ENCODE measurements around the gene IGHMBP2. TPM values are rescaled to one million over a fixed set of nuclear protein-coding genes. Genes with fewer than 3 reads are reported as not detected.

Gene IGHMBP2
- total and polyA plus RNA-seq, 2 experiments from 2014 or later, result 14.3 to 27.7 TPM

DNA sequence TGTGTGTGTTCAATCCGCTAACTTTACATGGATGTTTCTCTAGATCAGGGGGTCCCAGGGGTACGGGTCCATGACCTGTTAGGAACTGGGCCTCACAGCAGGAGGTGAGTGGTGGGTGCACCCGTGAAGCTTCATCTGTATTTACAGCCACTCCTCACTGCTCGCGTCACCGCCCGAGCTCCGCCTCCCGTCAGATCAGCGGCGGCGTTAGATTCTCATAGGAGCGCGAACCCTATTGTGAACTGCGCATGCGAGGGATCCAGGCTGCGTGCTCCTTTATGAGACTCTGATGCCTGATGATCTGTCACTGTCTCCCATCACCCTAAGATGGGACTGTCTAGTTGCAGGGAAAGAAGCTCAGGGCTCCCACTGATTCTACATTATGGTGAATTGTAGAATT is 45.2 kb downstream of the IGHMBP2 start:
- Histone ChIP-seq H4K20me1 (replicated peaks; ENCODE audit: insufficient read depth) (no peaks in the 10 kb centered on the region), H3K4me3 (no peak overlapping the region), H2AFZ (no peak overlapping the region), H3K79me2 (replicated peaks; ENCODE audit: insufficient read depth) (no peaks in the 10 kb centered on the region), H3K36me3 (ENCODE audit: insufficient read depth) (no peaks in the 10 kb centered on the region), H3K4me2 (no peak overlapping the region), H3F3A (replicated peaks; ENCODE audit: low read depth) (no peaks in the 10 kb centered on the region), H3K27ac (ENCODE audit: low read depth) (no peak overlapping the region), H3K4me1 (ENCODE audit: insufficient read depth) (peaks cover 6% of the 10 kb centered on the region; the same call in 1 of the 2 replicates), H3K9me2 (ENCODE audit: insufficient read depth) (no peaks in the 10 kb centered on the region), H3K27me3 (ENCODE audit: insufficient read depth) (no peaks in the 10 kb centered on the region)
- no peak for TF ChIP-seq ZNF114 (CRISPR knock-in tag; IDR thresholded peaks at IDR 0.05)
- TF ChIP-seq, protein P1, sequence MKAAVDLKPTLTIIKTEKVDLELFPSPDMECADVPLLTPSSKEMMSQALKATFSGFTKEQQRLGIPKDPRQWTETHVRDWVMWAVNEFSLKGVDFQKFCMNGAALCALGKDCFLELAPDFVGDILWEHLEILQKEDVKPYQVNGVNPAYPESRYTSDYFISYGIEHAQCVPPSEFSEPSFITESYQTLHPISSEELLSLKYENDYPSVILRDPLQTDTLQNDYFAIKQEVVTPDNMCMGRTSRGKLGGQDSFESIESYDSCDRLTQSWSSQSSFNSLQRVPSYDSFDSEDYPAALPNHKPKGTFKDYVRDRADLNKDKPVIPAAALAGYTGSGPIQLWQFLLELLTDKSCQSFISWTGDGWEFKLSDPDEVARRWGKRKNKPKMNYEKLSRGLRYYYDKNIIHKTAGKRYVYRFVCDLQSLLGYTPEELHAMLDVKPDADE (IDR thresholded peaks at IDR 0.05), result no peak
- DNase-seq (ENCODE audit: low spot score) (no peak), ATAC-seq (no peak)
- Mint-ChIP-seq H3K4me1 (peaks cover 24% of the 10 kb centered on the region), H3K4me3 (no peak overlapping the region; the same call in 2 of the 3 replicates), H3K9me3 (no peaks in the 10 kb centered on the region), H3K27me3 (ENCODE audit: insufficient read depth, low read depth, poor library complexity) (peaks cover 4% of the 10 kb centered on the region), H3K27ac (no peak overlapping the region), H3K36me3 (ENCODE audit: low read depth) (no peaks in the 10 kb centered on the region)

GRCh38 chr11:68950270-68950669 is 46.6 kb downstream of the IGHMBP2 start:
- Histone ChIP-seq H3K27ac (ENCODE audit: low read depth) (no peak overlapping the region), H3K79me2 (replicated peaks; ENCODE audit: insufficient read depth) (no peaks in the 10 kb centered on the region), H3K4me3 (no peak overlapping the region), H3F3A (replicated peaks; ENCODE audit: low read depth) (no peaks in the 10 kb centered on the region), H3K4me1 (ENCODE audit: insufficient read depth) (peaks cover 9% of the 10 kb centered on the region), H4K20me1 (replicated peaks; ENCODE audit: insufficient read depth) (no peaks in the 10 kb centered on the region), H3K27me3 (ENCODE audit: insufficient read depth) (no peaks in the 10 kb centered on the region), H2AFZ (no peak overlapping the region), H3K9me2 (ENCODE audit: insufficient read depth) (no peaks in the 10 kb centered on the region), H3K36me3 (ENCODE audit: insufficient read depth) (no peaks in the 10 kb centered on the region), H3K4me2 (no peak overlapping the region)
- Mint-ChIP-seq H3K27ac (peak overlapping the region; percentile 80; the same call in 1 of the 2 replicates), H3K4me1 (peaks cover 29% of the 10 kb centered on the region), H3K4me3 (no peak overlapping the region), H3K9me3 (no peaks in the 10 kb centered on the region), H3K36me3 (ENCODE audit: low read depth) (no peaks in the 10 kb centered on the region), H3K27me3 (ENCODE audit: insufficient read depth, low read depth, poor library complexity) (peaks cover 7% of the 10 kb centered on the region)
- DNase-seq (ENCODE audit: low spot score) (peak; percentile 85), ATAC-seq (peak; percentile 89)
- TF ChIP-seq REST (IDR thresholded peaks at IDR 0.05; ENCODE audit: unreplicated experiment), result no peak
- TF ChIP-seq, protein P2, sequence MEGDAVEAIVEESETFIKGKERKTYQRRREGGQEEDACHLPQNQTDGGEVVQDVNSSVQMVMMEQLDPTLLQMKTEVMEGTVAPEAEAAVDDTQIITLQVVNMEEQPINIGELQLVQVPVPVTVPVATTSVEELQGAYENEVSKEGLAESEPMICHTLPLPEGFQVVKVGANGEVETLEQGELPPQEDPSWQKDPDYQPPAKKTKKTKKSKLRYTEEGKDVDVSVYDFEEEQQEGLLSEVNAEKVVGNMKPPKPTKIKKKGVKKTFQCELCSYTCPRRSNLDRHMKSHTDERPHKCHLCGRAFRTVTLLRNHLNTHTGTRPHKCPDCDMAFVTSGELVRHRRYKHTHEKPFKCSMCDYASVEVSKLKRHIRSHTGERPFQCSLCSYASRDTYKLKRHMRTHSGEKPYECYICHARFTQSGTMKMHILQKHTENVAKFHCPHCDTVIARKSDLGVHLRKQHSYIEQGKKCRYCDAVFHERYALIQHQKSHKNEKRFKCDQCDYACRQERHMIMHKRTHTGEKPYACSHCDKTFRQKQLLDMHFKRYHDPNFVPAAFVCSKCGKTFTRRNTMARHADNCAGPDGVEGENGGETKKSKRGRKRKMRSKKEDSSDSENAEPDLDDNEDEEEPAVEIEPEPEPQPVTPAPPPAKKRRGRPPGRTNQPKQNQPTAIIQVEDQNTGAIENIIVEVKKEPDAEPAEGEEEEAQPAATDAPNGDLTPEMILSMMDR (conservative IDR thresholded peaks at IDR 0.05; ENCODE audit: low read depth in 2 of 2), result peak; percentile 47 to 61
